Measurements from ENCODE around the gene CCR9.

CCR9 gene

DNA sequence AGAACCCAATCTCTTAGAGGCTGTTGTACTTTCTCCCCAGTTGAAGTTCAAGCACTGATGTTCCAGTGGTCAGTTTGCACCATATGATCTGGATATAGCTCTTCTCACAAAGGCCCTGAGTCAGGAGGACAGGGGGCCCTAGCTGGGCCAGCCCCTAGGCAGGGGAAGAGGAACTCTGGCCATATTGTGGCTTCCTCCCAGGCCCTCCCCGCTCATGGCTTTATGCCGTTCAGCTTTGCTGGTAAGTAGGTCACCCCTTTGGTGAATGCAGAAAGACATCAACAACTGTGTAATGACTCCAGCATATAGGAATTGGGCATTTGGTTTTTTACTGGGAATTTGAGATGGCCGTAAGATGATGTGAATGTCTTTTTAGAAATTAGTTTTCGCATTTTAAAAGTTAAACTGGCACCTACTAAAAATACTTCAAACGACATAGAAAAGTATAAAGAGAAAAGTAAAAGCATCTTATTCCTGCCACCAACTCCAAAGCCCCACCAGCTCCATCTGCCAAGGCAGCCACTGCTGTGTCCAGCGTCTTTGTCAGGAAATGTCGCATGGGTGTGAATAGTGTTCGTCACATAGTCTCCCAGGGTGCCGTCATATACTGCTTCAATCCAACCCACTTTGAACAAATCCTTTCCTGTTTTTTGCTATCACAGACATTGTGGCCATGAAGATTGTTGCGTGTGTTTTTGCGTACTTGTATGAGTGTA lies 25.3 kb downstream of the CCR9 start:
- ATAC-seq: no peak
- no peak overlapping the region for H3K27ac Mint-ChIP-seq
- peaks cover 73% of the 10 kb centered on the region for H3K4me1 Mint-ChIP-seq

DNA sequence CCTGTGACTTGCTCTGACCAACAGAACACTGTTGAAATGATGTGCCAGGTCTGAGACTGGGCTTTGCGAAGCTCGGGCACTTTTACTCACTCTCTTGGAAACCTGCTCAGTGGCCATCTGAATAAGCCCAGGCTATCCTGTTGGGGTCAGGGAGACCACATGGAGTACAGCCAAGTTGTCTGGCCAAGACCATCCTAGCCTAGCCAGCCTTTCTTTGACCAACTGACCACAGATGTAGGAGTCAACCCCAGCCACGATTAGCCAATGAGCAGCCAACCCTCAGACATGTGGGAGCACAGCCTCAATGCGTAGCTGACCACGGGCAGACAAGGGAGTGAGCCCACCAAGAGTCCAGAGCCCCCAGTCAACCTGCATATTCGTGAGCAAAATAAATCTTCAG lies 26.1 kb downstream of the CCR9 start:
- Mint-ChIP-seq H3K36me3 (peaks cover 21% of the 10 kb centered on the region), H3K9me3 (no peaks in the 10 kb centered on the region), H3K4me1 (peaks cover 73% of the 10 kb centered on the region), H3K27ac (no peak overlapping the region), H3K4me3 (no peak overlapping the region)
- DNase-seq (ENCODE audit: low spot score in 2 of 2) (no peak), ATAC-seq (no peak)

More for the DNA sequence above, 25.3 kb downstream of the CCR9 start:
- Mint-ChIP-seq H3K4me3 (no peak overlapping the region), H3K9me3 (no peaks in the 10 kb centered on the region), H3K36me3 (peaks cover 13% of the 10 kb centered on the region)
- no peak for DNase-seq (ENCODE audit: low spot score in 2 of 2)

DNA sequence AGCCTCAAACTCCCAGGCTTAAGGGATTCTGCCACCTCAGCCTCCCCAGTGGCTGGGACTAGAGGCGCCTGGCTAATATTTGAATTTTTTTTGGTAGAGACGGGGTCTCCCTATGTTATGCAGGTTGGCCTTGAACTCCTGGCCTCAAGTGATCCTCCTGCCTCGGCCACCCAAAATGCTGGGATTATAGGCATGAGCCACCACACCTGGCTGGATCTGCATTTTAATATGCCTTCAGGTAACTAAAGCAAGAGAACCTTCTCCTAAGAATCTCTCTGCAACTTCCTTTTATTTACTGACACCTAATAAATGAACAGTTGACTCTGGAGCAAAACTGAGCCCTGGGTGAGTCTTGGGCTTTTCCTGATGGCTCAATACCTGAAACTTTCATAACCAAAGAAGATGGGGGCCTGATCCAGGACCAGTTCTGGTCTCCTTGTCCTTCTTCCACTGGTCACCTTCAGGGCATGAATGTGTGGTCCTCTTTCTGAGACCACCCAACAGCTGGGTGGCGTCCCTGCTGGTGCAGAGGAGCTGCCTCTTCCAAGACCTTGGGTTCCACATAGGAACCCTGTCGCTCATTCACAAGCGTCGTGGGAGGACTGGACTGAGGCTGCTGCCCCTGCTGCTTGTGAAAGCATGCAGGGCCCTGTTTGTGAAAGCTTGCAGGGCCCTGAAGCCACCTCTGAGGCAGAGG lies 28.2 kb downstream of the CCR9 start:
- ATAC-seq (no peak), DNase-seq (ENCODE audit: low spot score in 2 of 2) (no peak)
- peaks cover 66% of the 10 kb centered on the region for H3K4me1 Mint-ChIP-seq
- H3K27ac Mint-ChIP-seq: peak overlapping the region; percentile 82
- H3K4me3 Mint-ChIP-seq: peak overlapping the region; percentile 68
- H3K36me3 Mint-ChIP-seq: peaks cover 42% of the 10 kb centered on the region
- H3K9me3 Mint-ChIP-seq: no peaks in the 10 kb centered on the region

DNA sequence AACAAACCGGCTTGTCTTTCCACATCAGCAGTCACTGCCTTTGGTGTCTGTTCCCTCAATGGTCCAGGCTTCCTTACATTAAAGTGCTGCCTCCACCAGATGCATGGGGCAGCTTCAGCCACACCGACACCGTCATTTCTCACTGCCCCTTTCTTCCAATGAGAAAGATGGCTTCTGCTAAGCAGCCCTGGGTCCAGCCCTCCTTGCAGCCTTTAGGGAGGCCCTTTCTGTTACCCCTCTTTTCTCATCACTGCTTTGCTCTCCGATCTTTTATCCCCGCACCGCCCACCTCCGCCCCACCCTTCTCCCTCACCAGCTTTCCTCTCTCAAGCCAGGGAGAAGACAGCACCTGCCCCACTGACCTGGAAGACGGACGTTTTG lies 28.7 kb downstream of the CCR9 start:
- H3K36me3 Mint-ChIP-seq: peaks cover 47% of the 10 kb centered on the region
- H3K4me3 Mint-ChIP-seq: peak overlapping the region; percentile 68
- H3K27ac Mint-ChIP-seq: peak overlapping the region; percentile 82
- no peaks in the 10 kb centered on the region for H3K9me3 Mint-ChIP-seq
- ATAC-seq (no peak), DNase-seq (ENCODE audit: low spot score in 2 of 2) (no peak)
- H3K4me1 Mint-ChIP-seq: peaks cover 61% of the 10 kb centered on the region

DNA sequence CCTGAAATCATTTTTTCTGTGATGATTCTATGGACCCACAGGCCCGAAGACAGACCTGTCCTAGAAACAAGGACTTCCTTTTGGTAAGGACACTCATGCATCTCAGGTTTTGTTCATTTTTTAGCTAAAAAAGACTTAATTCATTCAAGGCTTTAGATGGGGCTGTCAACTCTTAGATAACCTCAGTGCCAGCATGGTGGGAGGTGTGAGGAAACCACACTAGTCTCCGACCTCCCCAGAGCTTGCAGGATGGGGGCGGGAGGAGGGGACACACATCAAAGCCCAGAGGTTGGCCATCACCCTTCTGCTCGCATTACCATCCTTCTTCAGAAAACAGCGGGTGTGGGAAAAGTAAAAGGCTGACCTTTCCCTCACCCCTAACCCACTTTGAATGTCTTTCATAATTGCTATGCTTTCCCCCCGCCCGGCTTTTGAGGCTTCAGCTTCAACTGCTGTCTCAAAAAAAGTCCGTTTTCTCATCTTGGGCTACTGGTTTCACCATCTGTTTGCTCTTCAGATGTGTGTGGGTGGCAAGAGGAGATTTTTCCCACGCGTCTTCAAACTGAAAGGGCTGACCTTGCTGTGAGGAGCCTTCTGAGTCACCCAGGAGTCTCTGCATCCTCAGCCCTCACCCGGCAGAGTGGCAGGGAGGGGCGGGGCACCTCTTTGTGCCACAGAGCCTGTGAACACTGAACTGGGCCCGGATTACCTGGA lies 29.3 kb downstream of the CCR9 start:
- peak overlapping the region; percentile 82 for H3K27ac Mint-ChIP-seq
- DNase-seq (ENCODE audit: low spot score in 2 of 2) (peak; percentile 71 to 90), ATAC-seq (peak; percentile 95)
- peaks cover 53% of the 10 kb centered on the region for H3K36me3 Mint-ChIP-seq
- no peaks in the 10 kb centered on the region for H3K9me3 Mint-ChIP-seq
- peak overlapping the region; percentile 68 for H3K4me3 Mint-ChIP-seq
- peaks cover 54% of the 10 kb centered on the region for H3K4me1 Mint-ChIP-seq

DNA sequence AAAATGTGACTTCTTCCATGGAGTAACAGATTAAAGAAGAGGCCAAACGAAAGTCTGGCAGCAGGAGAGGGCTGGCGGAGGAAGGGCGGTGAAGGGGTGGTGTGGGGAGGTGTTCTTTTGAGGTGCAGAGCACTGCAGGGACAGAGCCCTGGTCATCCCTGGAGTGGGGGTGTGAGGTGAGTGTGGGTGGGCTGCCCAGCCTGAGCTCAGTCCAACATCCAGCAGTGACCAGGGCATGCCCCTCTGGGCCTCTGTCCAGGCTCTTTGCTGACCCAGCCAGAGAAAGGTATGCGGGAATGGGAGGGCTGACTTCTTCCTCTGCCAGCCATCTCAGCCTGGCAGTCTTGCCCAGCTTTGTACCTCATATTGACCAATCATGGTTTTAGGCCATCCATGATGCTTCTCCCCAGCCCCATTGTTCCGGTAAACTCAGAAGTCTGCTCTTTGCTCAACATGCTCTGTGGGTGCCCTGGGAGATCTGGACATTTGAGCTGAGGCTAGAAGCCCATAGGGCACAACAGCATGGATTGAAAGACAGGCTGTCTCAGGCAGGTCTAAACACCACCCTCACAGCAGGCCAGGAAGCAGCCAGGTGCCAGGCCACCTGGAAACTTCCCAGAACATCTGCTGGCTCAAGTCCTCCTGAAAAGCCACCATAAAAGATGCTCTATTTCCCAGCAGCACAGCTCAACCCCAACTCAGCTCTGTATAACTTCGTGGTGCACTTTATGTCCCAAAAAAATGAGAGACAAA lies 31.0 kb downstream of the CCR9 start:
- H3K4me1 Mint-ChIP-seq: peaks cover 58% of the 10 kb centered on the region
- ATAC-seq: no peak
- H3K27ac Mint-ChIP-seq: peak overlapping the region; percentile 29
- H3K4me3 Mint-ChIP-seq: no peak overlapping the region
- H3K9me3 Mint-ChIP-seq: no peaks in the 10 kb centered on the region
- no peak for DNase-seq (ENCODE audit: low spot score in 2 of 2)
- H3K36me3 Mint-ChIP-seq: peaks cover 70% of the 10 kb centered on the region

DNA sequence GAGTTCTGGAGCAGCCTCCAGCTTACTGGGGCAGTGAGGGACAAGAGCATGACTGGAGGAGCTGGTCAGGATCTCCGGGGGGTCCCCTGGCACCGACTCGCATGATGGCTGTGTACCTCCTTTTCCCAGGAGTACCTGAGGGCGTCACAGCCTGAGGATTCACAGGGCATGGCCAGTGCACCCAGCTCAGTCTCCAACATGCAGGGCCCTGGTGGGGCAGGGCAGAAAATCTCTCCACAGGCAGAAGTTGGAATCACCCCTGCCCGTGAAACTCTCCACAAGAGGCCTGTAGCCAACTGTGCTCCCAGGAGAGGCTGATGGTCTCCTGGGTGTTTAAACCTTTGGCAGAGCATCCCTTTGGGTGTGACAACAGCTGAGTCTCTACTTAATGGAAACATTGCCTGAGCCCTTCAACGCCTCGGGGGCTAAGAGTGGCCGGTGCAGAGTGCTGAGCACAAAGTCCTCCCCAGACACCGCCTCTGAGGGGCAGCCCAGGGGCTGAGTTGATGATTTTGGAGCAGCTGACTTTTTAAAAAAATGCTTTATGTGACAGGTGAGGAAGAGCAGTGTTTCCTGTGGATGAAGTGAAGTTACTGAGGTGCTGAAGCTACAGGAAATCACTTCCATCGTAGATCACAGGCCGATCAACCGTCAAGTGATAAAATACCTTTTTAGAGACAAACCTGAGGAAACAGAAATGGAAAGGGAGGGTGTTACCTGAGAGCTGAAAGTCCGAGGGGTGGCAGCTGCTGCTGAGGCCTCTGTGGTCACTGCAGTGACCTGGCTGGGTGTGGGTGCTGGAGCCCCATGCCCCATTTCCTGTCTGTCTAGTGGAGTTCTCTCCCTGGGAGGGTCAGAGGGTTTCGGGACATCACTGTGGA lies 35.1 kb downstream of the CCR9 start:
- Mint-ChIP-seq H3K4me1 (peaks cover 57% of the 10 kb centered on the region), H3K9me3 (no peaks in the 10 kb centered on the region), H3K36me3 (peaks cover 100% of the 10 kb centered on the region), H3K4me3 (no peak overlapping the region), H3K27ac (no peak overlapping the region)
- DNase-seq (ENCODE audit: low spot score in 2 of 2) (no peak), ATAC-seq (no peak)

DNA sequence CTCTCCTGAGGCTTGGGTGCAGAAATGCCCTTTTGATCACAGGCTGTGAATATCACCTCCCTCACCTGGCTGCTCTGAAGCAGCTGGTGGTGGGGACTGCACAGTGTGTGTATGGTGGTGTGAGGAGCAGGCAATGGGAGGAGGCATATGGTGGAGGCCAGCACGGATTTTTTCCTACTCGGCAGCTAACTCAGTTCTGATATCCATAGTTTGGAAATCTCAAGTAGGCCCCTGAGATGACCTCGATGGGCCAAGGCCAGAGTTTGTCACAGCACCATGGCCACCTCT lies 35.6 kb downstream of the CCR9 start:
- ATAC-seq (no peak), DNase-seq (ENCODE audit: low spot score in 2 of 2) (no peak)
- H3K27ac Mint-ChIP-seq: no peak overlapping the region
- no peaks in the 10 kb centered on the region for H3K9me3 Mint-ChIP-seq
- peaks cover 100% of the 10 kb centered on the region for H3K36me3 Mint-ChIP-seq
- no peak overlapping the region for H3K4me3 Mint-ChIP-seq
- peaks cover 51% of the 10 kb centered on the region for H3K4me1 Mint-ChIP-seq

DNA sequence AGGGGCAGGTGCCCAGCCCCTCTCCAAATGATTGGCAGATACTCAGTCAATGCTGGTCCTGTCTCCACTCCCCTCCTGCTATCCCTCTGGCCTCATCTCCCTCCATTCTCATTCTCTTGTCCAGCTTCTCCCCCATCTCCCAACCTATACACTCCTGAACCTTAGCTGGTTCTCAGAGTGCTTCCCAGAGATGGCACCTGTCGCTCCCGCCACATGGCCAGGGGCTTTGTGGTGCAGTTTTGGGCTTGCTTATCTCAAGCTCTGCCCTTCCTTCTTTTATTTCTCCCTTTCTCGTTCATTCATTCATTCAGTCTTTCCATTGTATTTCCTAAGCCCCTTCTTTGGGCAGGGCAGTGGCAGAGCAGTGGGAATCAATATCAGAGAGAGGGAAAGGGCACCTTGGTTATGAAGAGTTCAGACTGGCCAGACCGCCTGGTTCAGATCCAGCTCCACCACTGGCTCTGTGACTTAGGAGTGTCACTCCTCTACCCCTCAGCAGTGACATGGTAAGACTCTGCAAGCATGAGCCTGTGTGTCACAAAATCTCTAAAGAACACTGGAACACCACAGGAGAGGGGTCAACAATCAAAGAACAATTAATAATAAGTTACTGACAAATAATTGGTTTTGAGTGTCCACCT lies 36.7 kb downstream of the CCR9 start:
- no peak for ATAC-seq
- Mint-ChIP-seq H3K27ac (no peak overlapping the region), H3K36me3 (peaks cover 100% of the 10 kb centered on the region), H3K4me1 (peaks cover 42% of the 10 kb centered on the region), H3K9me3 (no peaks in the 10 kb centered on the region), H3K4me3 (no peak overlapping the region)
- no peak for DNase-seq (ENCODE audit: low spot score in 2 of 2)

DNA sequence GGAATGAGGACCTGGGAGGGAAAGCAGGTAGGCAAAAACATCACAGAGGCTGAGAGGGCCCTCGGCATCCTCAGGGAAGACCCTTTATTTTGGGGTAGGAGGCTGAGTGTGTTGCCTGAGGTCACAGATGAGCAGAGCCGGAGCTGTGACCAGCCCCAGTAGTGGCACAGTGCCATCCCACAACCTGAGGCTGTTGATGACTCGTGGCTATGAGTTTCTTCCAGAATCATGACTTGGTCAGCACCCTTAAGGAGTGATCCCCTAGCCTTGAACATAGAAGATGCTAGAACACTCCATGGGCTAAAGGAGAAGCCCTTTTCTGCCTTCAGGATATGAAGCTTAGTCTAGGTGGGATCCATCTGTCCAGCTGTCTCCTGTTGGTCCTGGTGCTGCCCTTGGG lies 37.4 kb downstream of the CCR9 start:
- Mint-ChIP-seq H3K4me1 (peaks cover 42% of the 10 kb centered on the region), H3K4me3 (no peak overlapping the region), H3K9me3 (no peaks in the 10 kb centered on the region), H3K36me3 (peaks cover 100% of the 10 kb centered on the region), H3K27ac (no peak overlapping the region)
- no peak for DNase-seq (ENCODE audit: low spot score in 2 of 2)
- peak; percentile 78 for ATAC-seq

DNA sequence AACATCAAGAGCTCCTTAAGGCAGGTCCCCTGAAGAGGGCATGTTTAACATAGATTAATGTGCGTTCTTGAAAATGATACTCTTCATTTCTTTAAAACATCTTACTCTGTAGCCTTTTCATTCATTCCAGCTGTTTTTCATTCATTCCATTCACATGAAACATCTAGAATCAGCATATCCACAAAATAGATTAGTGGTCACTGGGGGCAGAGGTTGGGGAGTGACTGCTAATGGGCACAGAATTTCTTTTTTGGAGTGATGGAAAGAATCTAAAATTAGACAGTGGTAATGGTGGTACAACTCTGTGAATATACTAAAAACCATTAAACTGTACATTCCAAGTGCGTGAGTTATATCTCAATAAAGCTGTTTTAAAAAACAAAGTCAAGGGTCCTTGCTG lies 41.5 kb downstream of the CCR9 start:
- Mint-ChIP-seq H3K4me3 (no peak overlapping the region), H3K27ac (no peak overlapping the region), H3K36me3 (peaks cover 100% of the 10 kb centered on the region), H3K4me1 (peaks cover 30% of the 10 kb centered on the region), H3K9me3 (no peaks in the 10 kb centered on the region)
- ATAC-seq (no peak), DNase-seq (ENCODE audit: low spot score in 2 of 2) (no peak)

DNA sequence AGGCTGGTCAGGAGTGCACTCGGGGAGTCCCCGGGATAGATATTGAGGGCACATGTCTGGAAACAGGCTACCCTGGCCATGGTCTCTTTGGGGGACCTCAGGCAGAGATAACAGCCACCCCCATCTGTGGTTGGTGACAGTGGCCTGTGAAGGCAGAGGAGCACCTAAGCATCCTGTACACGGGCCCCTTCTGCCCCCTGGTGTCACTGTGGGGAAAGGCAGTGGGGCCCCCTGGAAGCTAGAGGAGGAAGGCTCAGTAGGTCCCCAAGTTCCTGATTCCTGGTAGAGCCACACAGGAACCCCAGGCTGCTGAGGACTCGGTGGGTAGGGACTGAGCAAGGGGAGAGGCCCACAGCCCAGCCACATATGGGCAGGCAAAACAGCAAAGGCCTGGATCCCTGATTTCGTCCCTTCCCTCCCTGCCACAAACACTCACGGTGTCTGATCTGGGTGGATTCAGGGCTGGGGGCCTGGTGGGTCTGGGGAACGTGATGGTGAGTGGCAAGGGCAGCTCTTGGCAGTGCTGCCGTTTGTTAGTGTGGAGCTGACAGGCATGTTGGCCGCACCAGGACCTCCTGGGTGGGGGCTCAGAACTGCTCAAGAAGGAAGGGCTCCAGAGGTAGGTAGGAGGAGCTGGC lies 42.8 kb downstream of the CCR9 start:
- ATAC-seq (peak; percentile 84), DNase-seq (ENCODE audit: low spot score in 2 of 2) (peak; percentile 52 to 83)
- Mint-ChIP-seq H3K9me3 (no peaks in the 10 kb centered on the region), H3K4me1 (peaks cover 23% of the 10 kb centered on the region), H3K27ac (peak overlapping the region; percentile 65), H3K4me3 (no peak overlapping the region), H3K36me3 (peaks cover 100% of the 10 kb centered on the region)

DNA sequence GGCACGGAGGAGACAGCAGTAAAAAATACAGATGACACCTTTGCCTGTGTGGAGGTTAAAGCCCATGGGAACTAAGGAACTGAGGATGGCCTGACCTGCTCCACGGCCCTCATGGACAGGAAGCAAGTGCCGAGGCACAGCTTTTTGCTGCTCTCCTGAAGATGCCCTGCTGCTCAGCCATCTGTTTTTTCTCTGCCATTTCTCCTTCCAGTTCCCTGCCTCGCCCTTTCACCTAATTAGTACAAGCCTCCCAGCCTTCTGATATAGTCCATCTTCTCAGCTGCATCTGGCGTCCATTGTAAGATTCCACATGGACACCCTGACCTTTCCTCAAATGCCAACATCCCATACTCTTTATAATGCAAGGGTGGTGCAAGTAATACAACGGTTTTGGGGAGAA lies 45.2 kb downstream of the CCR9 start:
- DNase-seq (ENCODE audit: low spot score in 2 of 2) (no peak), ATAC-seq (no peak)
- H3K4me1 Mint-ChIP-seq: peaks cover 22% of the 10 kb centered on the region
- H3K9me3 Mint-ChIP-seq: no peaks in the 10 kb centered on the region
- peaks cover 100% of the 10 kb centered on the region for H3K36me3 Mint-ChIP-seq
- H3K27ac Mint-ChIP-seq: peak overlapping the region; percentile 35
- H3K4me3 Mint-ChIP-seq: no peak overlapping the region

DNA sequence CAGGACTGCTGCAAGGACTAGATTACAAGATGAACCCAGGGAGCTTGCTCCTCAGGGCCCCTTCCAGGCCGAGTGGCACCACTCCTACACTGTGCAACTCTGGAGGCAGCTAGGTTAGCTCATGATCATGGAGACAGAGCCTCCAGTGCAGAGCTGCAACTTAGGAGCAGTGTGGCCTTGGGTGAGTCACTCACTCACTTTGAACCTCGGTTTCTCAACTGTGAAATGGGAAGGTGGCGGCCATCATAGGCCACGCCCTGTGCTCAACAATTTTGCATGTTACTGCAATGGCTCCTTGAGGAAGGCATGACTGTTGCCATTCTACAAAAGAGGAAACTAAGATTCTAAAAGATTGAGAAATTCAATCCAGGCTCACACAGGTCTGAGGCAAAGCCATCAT lies 45.8 kb downstream of the CCR9 start:
- DNase-seq (ENCODE audit: low spot score in 2 of 2): no peak
- Mint-ChIP-seq H3K4me1 (peaks cover 22% of the 10 kb centered on the region), H3K9me3 (no peaks in the 10 kb centered on the region), H3K4me3 (no peak overlapping the region), H3K27ac (peak overlapping the region; percentile 35), H3K36me3 (peaks cover 100% of the 10 kb centered on the region)
- ATAC-seq: no peak

Measured in stimulated activated effector memory CD8-positive, alpha-beta T cell treated with anti-CD3 and anti-CD28 coated beads, Interleukin-12 subunit alpha, Interleukin-12 subunit beta, amount 100 ng/mL, for 72 hours (primary cell).